Sigmoid colon (tissue), 3 donors: Measurements from ENCODE around the gene PSG4.
"Not testable (repeated sequence)": the region's sequence is repeated elsewhere in the genome, so short reads cannot be mapped to it uniquely, and the experiment has no call there.

Experiments
- CTCF ChIP-seq, 4 experiments: fragments of 450-650 bp in 3 of 4; fragments of 200-600 bp in 1 of 4; IDR thresholded peaks; one replicate each; pipeline ENCODE4 v1.5.1; 2016 to 2019; ENCODE audit warnings: antibody characterized with exemption in 4 of 4, mild to moderate bottlenecking in 3 of 4, moderate library complexity in 2 of 4
- POLR2A ChIP-seq, 2 donors: fragments of 450-650 bp; IDR thresholded peaks; one replicate each; pipeline ENCODE4 v1.6.1; 2016; ENCODE audit warnings: antibody characterized with exemption in 2 of 2, mild to moderate bottlenecking in 2 of 2, moderate library complexity in 2 of 2

DNA sequence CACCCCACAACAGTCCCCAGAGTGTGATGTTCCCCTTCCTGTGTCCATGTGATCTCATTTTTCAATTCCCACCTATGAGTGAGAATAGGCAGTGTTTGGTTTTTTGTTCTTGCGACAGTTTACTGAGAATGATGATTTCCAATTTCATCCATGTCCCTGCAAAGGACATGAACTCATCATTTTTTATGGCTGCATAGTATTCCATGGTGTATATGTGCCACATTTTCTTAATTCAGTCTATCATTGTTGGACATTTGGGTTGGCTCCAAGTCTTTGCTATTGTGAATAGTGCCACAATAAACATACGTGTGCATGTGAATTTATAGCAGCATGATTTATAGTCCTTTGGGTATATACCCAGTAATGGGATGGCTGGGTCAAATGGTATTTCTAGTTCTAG, 36.8 kb upstream of the PSG4 start:
- TF ChIP-seq POLR2A, CTCF (IDR thresholded peaks at IDR 0.05): not testable (repeated sequence)
